HFF-Myc (cell line): ENCODE measurements around the gene TRPT1.

ENCODE experiments used
- DNase-seq: peaks from one replicate; pipeline ENCODE4 v3.0.0-alpha.2; 2011; ENCODE audit warnings: low read depth; ENCODE audit errors: extremely low read depth
- H3K4me3 ChIP-seq: replicated peaks from 2 replicates; pipeline ENCODE4 v1.5.1; 2011; ENCODE audit warnings: low read depth, mild to moderate bottlenecking, control low read depth, low read length
- CTCF ChIP-seq: IDR thresholded peaks from 2 replicates; pipeline ENCODE4 v1.5.1; 2012; ENCODE audit warnings: mild to moderate bottlenecking, low read depth, low read length, control low read depth; ENCODE audit errors: missing control alignments

TRPT1 gene

GRCh38 chr11:64262271-64263002 lies 36.5 kb upstream of the TRPT1 start:
- no peak for TF ChIP-seq CTCF
- H3K4me3 ChIP-seq, result no peak overlapping the region
- no peak for DNase-seq

- H3K4me3 ChIP-seq, result no peak overlapping the region
- no peak for DNase-seq
- no peak for TF ChIP-seq CTCF
Measured at GRCh38 chr11:64261556-64262080, 35.6 kb upstream of the TRPT1 start.

GRCh38 chr11:64260147-64260708 lies 34.2 kb upstream of the TRPT1 start:
- TF ChIP-seq CTCF, result no peak
- no peak overlapping the region for H3K4me3 ChIP-seq
- no peak for DNase-seq

DNA sequence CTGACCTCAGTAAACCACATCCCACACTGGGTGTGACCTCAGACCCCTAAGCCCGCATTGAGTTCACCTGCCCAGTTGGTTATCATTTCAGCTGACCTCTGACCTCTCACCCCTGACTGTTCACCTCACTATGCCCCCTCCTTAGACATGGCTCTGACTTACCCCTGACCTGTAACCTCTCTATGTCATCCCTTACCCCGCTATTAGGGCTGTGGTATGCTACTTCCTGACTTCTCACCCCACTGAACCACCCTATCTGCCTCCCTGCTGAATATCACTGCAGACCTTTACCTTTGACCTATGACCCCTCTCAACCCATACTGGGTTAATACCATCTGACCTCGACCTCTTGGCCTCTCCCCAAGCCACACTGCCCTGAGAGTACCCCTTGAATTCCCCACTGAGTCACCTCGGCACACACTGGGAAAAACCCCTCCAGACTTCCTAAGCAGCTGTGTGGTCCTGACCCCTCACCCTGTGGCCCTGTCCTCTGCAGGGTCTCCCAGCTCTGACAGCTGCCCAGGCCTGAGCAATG lies 33.6 kb upstream of the TRPT1 start:
- no peak for TF ChIP-seq CTCF
- DNase-seq, result no peak
- no peak overlapping the region for H3K4me3 ChIP-seq

- no peak for DNase-seq
- no peak for TF ChIP-seq CTCF
- H3K4me3 ChIP-seq, result no peak overlapping the region
Measured at GRCh38 chr11:64258946-64259532, 33.1 kb upstream of the TRPT1 start.

- H3K4me3 ChIP-seq, result no peak overlapping the region
- no peak for DNase-seq
- TF ChIP-seq CTCF, result no peak
Measured at GRCh38 chr11:64258356-64258755, 32.4 kb upstream of the TRPT1 start.
